ENCODE data around the gene FBRSL1.

The FBRSL1 gene

DNA sequence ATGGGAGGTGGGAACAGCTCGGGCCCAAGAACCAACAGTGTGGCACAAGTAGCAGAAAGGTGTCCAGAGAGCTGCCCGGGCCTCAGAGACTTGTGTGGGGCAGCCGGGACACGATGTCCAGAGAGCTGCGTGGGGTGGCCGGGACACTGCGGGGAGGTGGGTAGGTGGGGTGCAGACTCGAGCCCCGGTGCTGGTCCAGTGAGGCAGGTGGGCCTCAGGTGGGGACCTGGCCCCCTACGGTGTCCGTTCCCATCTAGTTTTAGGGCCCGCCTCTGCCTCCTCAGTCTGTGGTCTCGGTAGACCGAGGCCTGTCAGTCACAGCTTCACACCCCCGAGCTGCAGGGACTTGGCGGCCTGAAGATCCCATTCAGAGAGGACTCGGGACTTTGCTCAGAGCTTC, 6.3 kb upstream of the FBRSL1 start:
- Histone ChIP-seq H2AFZ (ENCODE audit: low read depth) (no peak overlapping the region), H3K36me3 (ENCODE audit: insufficient read depth) (no peaks in the 10 kb centered on the region), H3K9ac (no peak overlapping the region), H3K4me1 (ENCODE audit: low read depth, poor library complexity, severe bottlenecking) (no peaks in the 10 kb centered on the region), H4K20me1 (ENCODE audit: insufficient read depth) (no peaks in the 10 kb centered on the region), H3K4me2 (no peak overlapping the region), H3K79me2 (ENCODE audit: insufficient read depth, low read depth) (no peaks in the 10 kb centered on the region), H3K27ac (no peak overlapping the region), H3K27me3 (ENCODE audit: insufficient read depth, low read depth) (peaks cover 4% of the 10 kb centered on the region; the same call in 1 of the 2 replicates), H3K4me3 (IDR thresholded peaks at IDR 0.05; ENCODE audit: insufficient read depth, low read depth, low read length) (no peak overlapping the region)
- TF ChIP-seq, protein P1, sequence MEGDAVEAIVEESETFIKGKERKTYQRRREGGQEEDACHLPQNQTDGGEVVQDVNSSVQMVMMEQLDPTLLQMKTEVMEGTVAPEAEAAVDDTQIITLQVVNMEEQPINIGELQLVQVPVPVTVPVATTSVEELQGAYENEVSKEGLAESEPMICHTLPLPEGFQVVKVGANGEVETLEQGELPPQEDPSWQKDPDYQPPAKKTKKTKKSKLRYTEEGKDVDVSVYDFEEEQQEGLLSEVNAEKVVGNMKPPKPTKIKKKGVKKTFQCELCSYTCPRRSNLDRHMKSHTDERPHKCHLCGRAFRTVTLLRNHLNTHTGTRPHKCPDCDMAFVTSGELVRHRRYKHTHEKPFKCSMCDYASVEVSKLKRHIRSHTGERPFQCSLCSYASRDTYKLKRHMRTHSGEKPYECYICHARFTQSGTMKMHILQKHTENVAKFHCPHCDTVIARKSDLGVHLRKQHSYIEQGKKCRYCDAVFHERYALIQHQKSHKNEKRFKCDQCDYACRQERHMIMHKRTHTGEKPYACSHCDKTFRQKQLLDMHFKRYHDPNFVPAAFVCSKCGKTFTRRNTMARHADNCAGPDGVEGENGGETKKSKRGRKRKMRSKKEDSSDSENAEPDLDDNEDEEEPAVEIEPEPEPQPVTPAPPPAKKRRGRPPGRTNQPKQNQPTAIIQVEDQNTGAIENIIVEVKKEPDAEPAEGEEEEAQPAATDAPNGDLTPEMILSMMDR (conservative IDR thresholded peaks at IDR 0.05; ENCODE audit: low read depth, low read length), result no peak

DNA sequence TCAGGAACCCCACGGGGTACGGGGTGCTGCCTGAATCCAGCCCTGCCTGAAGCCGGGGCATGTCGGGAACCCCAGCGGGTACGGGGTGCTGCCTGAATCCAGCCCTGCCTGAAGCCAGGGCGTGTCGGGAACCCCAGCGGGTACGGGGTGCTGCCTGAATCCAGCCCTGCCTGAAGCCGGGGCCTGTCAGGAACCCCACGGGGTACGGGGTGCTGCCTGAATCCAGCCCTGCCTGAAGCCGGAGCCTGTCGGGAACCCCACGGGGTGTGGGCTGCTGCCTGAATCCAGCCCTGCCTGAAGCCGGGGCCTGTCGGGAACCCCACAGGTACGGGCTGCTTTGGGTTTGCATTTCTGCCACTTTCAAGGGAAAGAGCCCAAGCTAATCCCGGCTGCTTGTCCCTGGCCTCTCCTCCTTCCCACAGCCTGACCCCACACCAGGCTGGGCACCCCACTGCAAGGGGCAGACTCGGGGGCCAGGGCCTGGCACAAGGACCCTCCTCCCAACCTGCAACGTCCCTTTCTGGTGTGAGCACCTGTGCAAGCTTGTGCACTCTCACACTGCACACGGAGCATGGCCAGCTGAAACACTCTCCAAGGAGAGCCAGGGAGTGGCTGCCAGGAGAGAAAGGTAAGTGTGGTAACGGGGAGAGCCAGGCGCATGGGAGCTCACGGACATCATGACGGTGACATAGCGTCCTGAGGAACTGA, 5.6 kb upstream of the FBRSL1 start:
- no peak overlapping the region for H3K4me2 ChIP-seq
- H3K27me3 ChIP-seq (ENCODE audit: insufficient read depth, low read depth), result peaks cover 4% of the 10 kb centered on the region; the same call in 1 of the 2 replicates

DNA sequence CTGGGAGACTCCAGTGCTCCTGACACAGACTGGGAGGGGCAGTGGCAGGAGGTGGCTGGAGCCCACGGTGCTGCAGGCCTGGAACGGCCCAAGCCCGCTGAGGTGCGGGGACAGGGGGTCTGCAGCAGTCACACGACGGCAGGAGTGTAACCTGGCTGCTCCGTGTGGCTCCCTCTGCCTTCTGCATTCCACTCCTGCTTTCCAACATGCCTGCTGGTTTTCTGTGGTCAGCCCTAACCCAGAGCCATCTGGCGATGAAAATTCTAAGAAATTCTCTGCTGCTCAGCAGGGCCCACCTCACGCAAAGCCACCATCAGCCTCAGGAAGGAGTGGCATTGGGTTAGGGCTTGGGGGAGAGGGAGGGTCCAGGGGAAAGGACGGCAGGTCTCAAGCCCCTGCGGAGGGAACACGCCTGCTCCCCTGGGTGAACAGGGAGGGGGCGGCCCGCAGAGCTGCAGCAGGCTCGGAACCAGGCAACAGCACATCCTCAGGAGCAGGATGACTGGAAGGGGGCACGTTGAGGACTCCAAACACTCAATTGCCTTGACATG, 5.0 kb upstream of the FBRSL1 start:
- Histone ChIP-seq H3K4me2 (no peak overlapping the region), H3K79me2 (ENCODE audit: insufficient read depth, low read depth) (no peaks in the 10 kb centered on the region)
- TF ChIP-seq, protein P1 (conservative IDR thresholded peaks at IDR 0.05; ENCODE audit: low read depth, low read length), result no peak

More for the DNA sequence above, 5.6 kb upstream of the FBRSL1 start:
- Histone ChIP-seq H4K20me1 (ENCODE audit: insufficient read depth) (no peaks in the 10 kb centered on the region), H3K27ac (no peak overlapping the region), H3K79me2 (ENCODE audit: insufficient read depth, low read depth) (no peaks in the 10 kb centered on the region), H3K4me3 (IDR thresholded peaks at IDR 0.05; ENCODE audit: insufficient read depth, low read depth, low read length) (no peak overlapping the region), H2AFZ (ENCODE audit: low read depth) (no peak overlapping the region), H3K4me1 (ENCODE audit: low read depth, poor library complexity, severe bottlenecking) (no peaks in the 10 kb centered on the region), H3K9ac (no peak overlapping the region), H3K36me3 (ENCODE audit: insufficient read depth) (no peaks in the 10 kb centered on the region)
- TF ChIP-seq, protein P1 (conservative IDR thresholded peaks at IDR 0.05; ENCODE audit: low read depth, low read length), result no peak

DNA sequence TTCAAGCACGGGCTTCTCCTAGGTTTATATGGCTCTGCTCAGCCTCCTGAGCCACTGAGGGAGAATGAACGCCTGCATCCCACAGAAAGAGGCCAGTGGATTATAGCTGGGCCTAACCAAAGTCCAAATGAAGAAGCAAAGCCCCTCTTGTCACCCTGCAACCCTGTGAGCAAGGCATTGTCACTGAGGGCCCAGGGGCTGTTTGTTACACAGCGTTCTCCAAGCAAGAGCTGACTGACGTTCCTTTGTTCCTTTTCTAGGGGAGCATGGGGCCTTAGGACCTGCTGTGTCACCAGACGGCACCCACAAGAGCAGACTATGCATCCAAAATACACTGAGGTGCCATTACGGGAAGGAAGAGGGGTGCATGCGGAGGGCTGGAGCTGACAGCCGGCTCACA, 4.3 kb upstream of the FBRSL1 start:
- no peak overlapping the region for H3K4me3 ChIP-seq (IDR thresholded peaks at IDR 0.05; ENCODE audit: insufficient read depth, low read depth, low read length)
- H3K4me2 ChIP-seq, result no peak overlapping the region

More for the DNA sequence above, 5.0 kb upstream of the FBRSL1 start:
- Histone ChIP-seq H3K36me3 (ENCODE audit: insufficient read depth) (no peaks in the 10 kb centered on the region), H3K4me3 (IDR thresholded peaks at IDR 0.05; ENCODE audit: insufficient read depth, low read depth, low read length) (no peak overlapping the region), H4K20me1 (ENCODE audit: insufficient read depth) (no peaks in the 10 kb centered on the region), H3K27me3 (ENCODE audit: insufficient read depth, low read depth) (peaks cover 4% of the 10 kb centered on the region; the same call in 1 of the 2 replicates), H3K27ac (no peak overlapping the region), H3K9ac (no peak overlapping the region), H3K4me1 (ENCODE audit: low read depth, poor library complexity, severe bottlenecking) (no peaks in the 10 kb centered on the region), H2AFZ (ENCODE audit: low read depth) (no peak overlapping the region)

More for the DNA sequence above, 4.3 kb upstream of the FBRSL1 start:
- H3K4me1 ChIP-seq (ENCODE audit: low read depth, poor library complexity, severe bottlenecking), result no peaks in the 10 kb centered on the region
- H3K27ac ChIP-seq, result no peak overlapping the region
- no peaks in the 10 kb centered on the region for H3K36me3 ChIP-seq (ENCODE audit: insufficient read depth)
- H3K79me2 ChIP-seq (ENCODE audit: insufficient read depth, low read depth), result no peaks in the 10 kb centered on the region
- no peaks in the 10 kb centered on the region for H4K20me1 ChIP-seq (ENCODE audit: insufficient read depth)
- peaks cover 4% of the 10 kb centered on the region; the same call in 1 of the 2 replicates for H3K27me3 ChIP-seq (ENCODE audit: insufficient read depth, low read depth)
- TF ChIP-seq, protein P1 (conservative IDR thresholded peaks at IDR 0.05; ENCODE audit: low read depth, low read length), result no peak
- H2AFZ ChIP-seq (ENCODE audit: low read depth), result no peak overlapping the region
- H3K9ac ChIP-seq, result no peak overlapping the region

Data from KMS-11 (cell line).